ENCODE measurements around the gene TRPM3. TPM values are rescaled to one million over a fixed set of nuclear protein-coding genes. Genes with fewer than 3 reads are reported as not detected.

TRPM3 gene
- not detected for polyA plus RNA-seq

DNA sequence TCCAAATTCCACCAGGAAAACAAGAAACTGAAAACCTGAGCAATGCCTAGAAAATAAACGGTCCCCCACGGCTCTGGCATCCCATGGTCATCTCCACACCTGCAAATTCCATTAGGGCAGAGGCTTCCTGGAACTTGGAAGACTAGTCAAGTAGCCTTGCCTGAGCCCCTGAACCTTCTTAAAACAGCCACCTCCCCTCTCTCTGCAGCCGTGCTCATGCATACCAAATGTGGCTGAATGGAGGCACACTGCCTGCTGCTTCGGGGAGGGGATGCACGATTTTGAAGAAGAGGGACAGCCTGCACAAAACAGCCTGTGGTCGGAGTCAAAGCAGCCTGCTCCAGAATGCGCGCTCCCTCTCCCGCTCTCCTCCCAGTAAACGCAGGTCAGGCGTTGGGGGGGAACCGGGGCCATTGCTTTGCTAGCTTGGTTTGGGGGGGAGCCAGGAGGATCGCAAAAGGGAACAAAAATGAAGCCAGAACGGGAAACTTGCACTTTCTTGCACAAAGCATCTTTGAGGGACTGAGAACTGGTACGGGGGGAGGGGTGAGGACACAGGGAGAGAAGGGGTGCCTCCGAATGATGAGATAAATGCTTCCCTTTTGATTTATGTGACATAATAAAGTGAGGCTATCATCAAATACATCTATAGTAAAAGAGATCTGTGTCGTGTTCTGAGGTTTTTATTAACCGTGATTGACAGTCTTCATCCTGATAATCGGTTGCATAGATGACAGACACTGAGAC, at the start of gene TRPM3:
Gene TRPM3 (minus strand): TSS at position 347 of the 747 bp plus-strand sequence. CDS start 267 bp downstream, at position 80.
- H3K4me3 Mint-ChIP-seq, result no peak within 1 kb of the TSS
- H3K4me1 Mint-ChIP-seq, result no peaks in the 10 kb centered on the region
- H3K36me3 Mint-ChIP-seq, result peaks cover 0 to 3% (median 0%) of the 10 kb centered on the region in 3 donors
- H3K27me3 Mint-ChIP-seq (ENCODE audit: low read depth in 3 of 3), result peaks cover 0 to 5% (median 5%) of the 10 kb centered on the region in 3 donors
- H3K9me3 Mint-ChIP-seq, result peaks cover 0 to 2% (median 0%) of the 10 kb centered on the region in 6 donors
- DNase-seq, result no peak
- no peak within 1 kb of the TSS for H3K27ac Mint-ChIP-seq

DNA sequence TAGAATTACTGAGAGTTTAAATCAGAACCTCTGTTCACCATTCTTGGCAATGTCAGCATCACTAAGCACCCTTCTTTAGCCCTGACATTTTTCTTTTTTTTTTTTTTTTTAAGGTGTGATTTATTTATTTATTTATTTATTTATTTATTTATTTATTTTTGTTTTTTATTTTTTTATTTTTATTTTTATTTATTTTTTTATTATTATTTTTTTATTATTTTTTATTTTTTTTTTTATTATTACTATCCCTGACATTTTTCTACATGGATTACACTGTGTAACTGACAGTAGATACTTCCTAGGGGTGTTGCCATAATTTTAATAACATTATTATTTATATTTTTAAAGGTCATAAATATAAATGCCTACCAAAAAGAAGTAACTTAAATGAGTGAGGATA, 47.0 kb upstream of the TRPM3 start:
- no peak overlapping the region for H3K27ac Mint-ChIP-seq
- no peak for DNase-seq
- H3K4me3 Mint-ChIP-seq, result no peak overlapping the region
- H3K9me3 Mint-ChIP-seq, result peaks cover 0 to 13% (median 5%) of the 10 kb centered on the region in 6 donors
- H3K27me3 Mint-ChIP-seq (ENCODE audit: low read depth in 3 of 3), result peaks cover 0 to 5% (median 0%) of the 10 kb centered on the region in 3 donors
- H3K36me3 Mint-ChIP-seq, result no peaks in the 10 kb centered on the region
- H3K4me1 Mint-ChIP-seq, result no peaks in the 10 kb centered on the region

DNA sequence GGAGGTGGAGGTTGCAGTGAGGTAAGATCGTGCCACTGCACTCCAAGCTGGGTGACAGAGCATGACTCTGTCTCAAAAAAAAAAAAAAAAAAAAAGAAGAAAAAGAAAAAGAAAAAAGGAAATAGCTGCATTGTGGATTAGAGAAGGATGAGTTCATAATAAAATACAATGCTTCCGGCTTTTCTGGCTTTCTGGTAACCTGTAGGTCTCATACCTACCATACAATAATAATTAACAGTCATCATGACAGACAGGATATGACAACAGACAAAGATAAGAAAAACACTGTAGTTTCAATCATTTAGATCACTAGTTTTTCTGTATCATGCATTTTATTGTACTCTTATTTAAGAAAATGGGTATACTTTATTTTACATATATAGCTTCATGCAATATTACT, 40.7 kb upstream of the TRPM3 start:
- Mint-ChIP-seq H3K36me3 (no peaks in the 10 kb centered on the region), H3K27ac (no peak overlapping the region), H3K4me1 (no peaks in the 10 kb centered on the region), H3K9me3 (peaks cover 0 to 4% (median 0%) of the 10 kb centered on the region in 6 donors), H3K27me3 (ENCODE audit: low read depth in 3 of 3) (no peaks in the 10 kb centered on the region), H3K4me3 (no peak overlapping the region)
- DNase-seq, result no peak

DNA sequence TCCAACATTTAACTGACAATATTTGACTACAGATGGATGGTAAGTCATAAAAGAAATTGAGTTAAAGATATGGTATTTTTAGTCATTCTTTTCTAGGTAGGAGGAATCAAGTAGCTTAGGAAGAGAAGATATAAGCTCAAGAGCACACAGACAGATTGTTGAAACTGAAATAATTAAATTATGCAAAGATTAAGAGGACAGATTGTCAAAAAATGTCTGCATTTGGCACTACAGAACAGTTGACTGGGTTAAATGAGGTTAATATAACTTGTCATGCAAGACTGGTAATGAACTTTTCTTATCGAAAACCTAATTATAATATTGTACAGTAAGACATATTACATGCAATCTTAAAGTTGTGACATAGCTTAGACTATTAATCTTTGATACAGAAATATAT, 36.3 kb upstream of the TRPM3 start:
- DNase-seq, result no peak
- H3K36me3 Mint-ChIP-seq, result no peaks in the 10 kb centered on the region
- H3K4me3 Mint-ChIP-seq, result no peak overlapping the region
- no peaks in the 10 kb centered on the region for H3K4me1 Mint-ChIP-seq
- no peaks in the 10 kb centered on the region for H3K27me3 Mint-ChIP-seq (ENCODE audit: low read depth in 3 of 3)
- H3K27ac Mint-ChIP-seq, result no peak overlapping the region
- peaks cover 0 to 4% (median 0%) of the 10 kb centered on the region in 6 donors for H3K9me3 Mint-ChIP-seq

DNA sequence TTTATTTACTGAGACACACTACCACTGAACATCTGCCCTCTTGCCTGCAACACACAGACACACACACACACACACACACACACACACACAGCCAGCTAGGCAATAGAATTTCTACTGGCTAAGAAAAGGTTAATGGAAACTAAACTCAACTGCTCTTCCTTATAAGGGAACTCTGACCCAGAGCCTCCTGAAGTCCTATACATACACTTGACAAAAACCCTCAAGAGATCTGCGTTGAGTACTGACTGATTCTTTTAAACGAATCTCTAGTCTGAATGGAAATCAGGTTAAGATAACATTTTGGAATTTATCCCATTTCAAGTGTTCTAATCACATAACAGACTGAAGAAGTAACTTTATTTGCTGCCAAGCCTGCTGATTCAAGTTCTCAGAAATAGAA, 25.9 kb upstream of the TRPM3 start:
- DNase-seq, result no peak
- H3K4me1 Mint-ChIP-seq, result no peaks in the 10 kb centered on the region
- H3K27me3 Mint-ChIP-seq (ENCODE audit: low read depth in 3 of 3), result peaks cover 0 to 2% (median 0%) of the 10 kb centered on the region in 3 donors
- no peaks in the 10 kb centered on the region for H3K36me3 Mint-ChIP-seq
- H3K27ac Mint-ChIP-seq, result no peak overlapping the region
- no peak overlapping the region for H3K4me3 Mint-ChIP-seq
- H3K9me3 Mint-ChIP-seq, result peaks cover 0 to 21% (median 3%) of the 10 kb centered on the region in 6 donors

DNA sequence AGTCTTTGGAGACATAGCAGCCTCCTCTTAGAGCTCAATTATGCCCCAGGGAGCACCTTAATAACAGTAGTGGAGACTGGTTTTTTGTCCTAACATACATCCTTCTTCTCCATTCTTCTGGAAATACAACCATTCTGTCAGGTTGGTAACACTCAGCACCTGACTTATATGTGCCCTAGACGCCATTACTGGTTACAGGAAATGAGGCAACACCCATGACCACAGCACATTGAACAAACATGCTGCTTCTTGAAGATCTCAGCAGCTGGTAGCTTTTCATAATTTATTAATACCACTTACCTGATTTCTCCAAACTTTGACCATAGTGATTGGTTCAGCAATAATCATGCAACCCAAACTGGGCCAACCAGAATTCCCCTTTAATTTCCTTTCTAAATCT, 25.1 kb upstream of the TRPM3 start:
- Mint-ChIP-seq H3K27me3 (ENCODE audit: low read depth in 3 of 3) (peaks cover 0 to 2% (median 0%) of the 10 kb centered on the region in 3 donors), H3K4me3 (no peak overlapping the region), H3K36me3 (no peaks in the 10 kb centered on the region), H3K4me1 (no peaks in the 10 kb centered on the region), H3K27ac (no peak overlapping the region), H3K9me3 (peaks cover 0 to 21% (median 3%) of the 10 kb centered on the region in 6 donors)
- DNase-seq, result no peak

DNA sequence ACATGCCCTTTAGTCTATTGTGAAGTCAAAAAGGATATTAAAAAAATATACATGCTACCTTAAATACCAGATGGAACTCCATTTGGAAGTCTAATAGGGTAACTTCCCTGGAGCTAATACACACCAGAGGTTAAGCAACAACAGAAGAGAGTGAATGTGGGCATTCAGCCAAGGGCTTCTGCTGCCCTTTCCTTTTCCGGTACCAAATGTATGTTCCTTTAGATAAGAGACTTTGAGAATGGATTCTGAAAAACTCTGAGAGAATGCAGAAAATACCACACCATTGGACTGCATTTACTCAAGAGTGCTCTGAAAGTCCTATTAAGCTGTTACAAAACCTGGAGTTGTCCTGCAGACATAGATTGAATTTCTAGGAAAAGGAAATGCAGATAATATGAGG, 23.8 kb upstream of the TRPM3 start:
- no peak for DNase-seq
- H3K27me3 Mint-ChIP-seq (ENCODE audit: low read depth in 3 of 3), result peaks cover 0 to 2% (median 0%) of the 10 kb centered on the region in 3 donors
- no peaks in the 10 kb centered on the region for H3K36me3 Mint-ChIP-seq
- no peak overlapping the region for H3K4me3 Mint-ChIP-seq
- no peaks in the 10 kb centered on the region for H3K4me1 Mint-ChIP-seq
- peaks cover 0 to 17% (median 3%) of the 10 kb centered on the region in 6 donors for H3K9me3 Mint-ChIP-seq
- H3K27ac Mint-ChIP-seq, result no peak overlapping the region

DNA sequence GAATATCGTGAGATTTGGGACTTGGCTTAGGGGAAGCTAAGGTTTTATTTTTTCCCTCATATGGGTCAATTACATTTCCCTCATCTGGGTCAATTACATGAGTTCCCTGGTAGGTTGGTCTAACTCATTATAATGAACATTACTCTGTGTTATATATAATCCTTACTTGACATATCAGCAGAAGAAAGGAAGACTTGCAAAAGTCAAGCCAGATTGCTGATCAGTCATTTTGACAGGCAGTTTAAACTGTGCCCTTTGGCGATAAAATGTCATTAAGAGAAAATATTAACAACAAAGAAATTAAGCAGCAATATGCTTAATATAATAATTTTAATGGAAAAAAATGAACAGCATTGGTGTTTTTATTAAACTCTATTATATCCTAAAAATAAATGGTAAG, 23.1 kb upstream of the TRPM3 start:
- H3K36me3 Mint-ChIP-seq, result no peaks in the 10 kb centered on the region
- H3K4me3 Mint-ChIP-seq, result no peak overlapping the region
- no peak overlapping the region for H3K27ac Mint-ChIP-seq
- H3K4me1 Mint-ChIP-seq, result no peaks in the 10 kb centered on the region
- no peak for DNase-seq
- peaks cover 0 to 2% (median 0%) of the 10 kb centered on the region in 3 donors for H3K27me3 Mint-ChIP-seq (ENCODE audit: low read depth in 3 of 3)
- peaks cover 0 to 15% (median 3%) of the 10 kb centered on the region in 6 donors for H3K9me3 Mint-ChIP-seq

DNA sequence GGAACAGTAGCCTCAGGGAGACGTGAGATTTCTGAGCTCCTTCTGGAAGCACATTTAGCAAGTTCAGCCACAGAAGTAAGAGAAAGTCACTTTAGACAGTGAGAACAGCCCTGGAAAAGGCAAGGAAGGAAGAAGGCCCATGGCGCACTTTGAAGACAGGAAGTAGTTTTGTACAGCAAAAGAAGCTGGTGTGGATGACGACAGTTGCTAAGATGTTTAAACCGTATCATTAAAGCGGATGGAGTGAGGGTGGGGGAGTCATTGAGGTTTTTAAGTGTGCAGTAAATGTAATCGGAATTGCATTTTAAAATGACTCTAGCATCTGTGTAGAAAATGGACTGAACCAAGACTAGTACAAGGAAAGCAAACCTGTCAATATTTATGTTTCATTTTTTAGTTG, 15.3 kb upstream of the TRPM3 start:
- peaks cover 0 to 6% (median 0%) of the 10 kb centered on the region in 6 donors for H3K9me3 Mint-ChIP-seq
- H3K4me3 Mint-ChIP-seq, result no peak overlapping the region
- DNase-seq, result no peak
- no peaks in the 10 kb centered on the region for H3K4me1 Mint-ChIP-seq
- no peak overlapping the region for H3K27ac Mint-ChIP-seq
- peaks cover 0 to 3% (median 2%) of the 10 kb centered on the region in 3 donors for H3K27me3 Mint-ChIP-seq (ENCODE audit: low read depth in 3 of 3)
- H3K36me3 Mint-ChIP-seq, result no peaks in the 10 kb centered on the region

DNA sequence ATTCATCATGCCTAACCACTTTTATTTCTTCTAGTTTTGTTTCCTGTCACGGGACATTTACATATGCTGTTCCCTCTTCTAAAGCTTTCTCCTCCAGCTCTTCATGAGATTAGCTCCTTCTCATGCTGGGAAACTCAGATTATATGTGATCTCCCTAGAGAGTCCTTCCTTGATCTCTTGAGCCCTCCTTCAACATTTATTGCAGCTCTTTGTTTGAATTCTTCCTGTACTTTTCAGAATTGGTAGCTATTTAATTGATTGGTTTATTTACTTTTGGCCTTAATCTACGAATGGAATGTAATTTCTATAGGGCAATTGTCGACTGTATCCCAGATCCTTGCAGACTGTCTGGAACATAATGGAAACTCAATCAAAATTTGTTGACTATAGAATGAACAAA, 9.7 kb upstream of the TRPM3 start:
- H3K36me3 Mint-ChIP-seq, result no peaks in the 10 kb centered on the region
- no peak overlapping the region for H3K4me3 Mint-ChIP-seq
- DNase-seq, result no peak
- peaks cover 0 to 2% (median 0%) of the 10 kb centered on the region in 6 donors for H3K9me3 Mint-ChIP-seq
- no peak overlapping the region for H3K27ac Mint-ChIP-seq
- peaks cover 0 to 3% (median 0%) of the 10 kb centered on the region in 3 donors for H3K27me3 Mint-ChIP-seq (ENCODE audit: low read depth in 3 of 3)
- H3K4me1 Mint-ChIP-seq, result no peaks in the 10 kb centered on the region

DNA sequence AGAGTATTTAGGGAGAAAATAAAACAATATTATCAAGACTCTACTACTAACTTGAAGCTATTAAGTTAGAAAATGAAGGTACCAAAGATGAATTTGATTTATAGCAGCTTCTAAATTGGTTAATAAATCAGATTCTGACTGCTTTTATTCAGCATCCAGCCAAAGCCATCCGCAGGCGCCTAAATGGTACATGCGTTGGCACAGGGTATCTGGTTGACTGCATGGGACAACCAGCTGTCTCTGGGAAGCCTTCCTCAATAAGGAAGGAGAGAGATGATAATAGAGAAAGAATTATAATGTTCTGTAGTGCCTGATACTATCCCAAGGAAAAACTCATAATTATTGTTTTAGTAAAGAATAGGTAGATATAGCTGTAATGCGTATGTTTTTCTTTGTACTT, 9.1 kb upstream of the TRPM3 start:
- DNase-seq, result no peak
- H3K9me3 Mint-ChIP-seq, result peaks cover 0 to 2% (median 0%) of the 10 kb centered on the region in 6 donors
- H3K4me3 Mint-ChIP-seq, result no peak overlapping the region
- H3K27ac Mint-ChIP-seq, result no peak overlapping the region
- peaks cover 0 to 1% (median 0%) of the 10 kb centered on the region in 3 donors for H3K27me3 Mint-ChIP-seq (ENCODE audit: low read depth in 3 of 3)
- H3K36me3 Mint-ChIP-seq, result no peaks in the 10 kb centered on the region
- H3K4me1 Mint-ChIP-seq, result no peaks in the 10 kb centered on the region

DNA sequence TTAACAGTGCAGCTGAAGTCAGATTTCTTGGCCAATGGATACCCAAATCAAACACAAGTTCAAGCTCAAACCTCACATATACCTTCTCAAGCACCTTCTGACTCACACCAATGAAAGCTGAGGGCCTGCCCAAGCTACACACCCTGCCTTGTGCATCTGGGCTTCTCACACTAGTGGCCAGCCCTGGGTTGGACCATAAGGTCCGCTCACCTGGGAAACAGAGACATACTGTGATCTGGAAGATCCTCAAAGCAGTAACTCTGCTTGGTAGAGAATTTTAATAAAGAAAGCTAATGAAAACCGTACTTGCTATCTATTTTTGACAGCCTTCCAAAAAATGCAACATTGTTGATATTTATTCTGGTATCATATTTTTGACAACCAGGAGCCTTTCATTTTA, 7.4 kb upstream of the TRPM3 start:
- Mint-ChIP-seq H3K4me1 (no peaks in the 10 kb centered on the region), H3K4me3 (no peak overlapping the region), H3K9me3 (peaks cover 0 to under 1% (median 0%) of the 10 kb centered on the region in 6 donors), H3K27me3 (ENCODE audit: low read depth in 3 of 3) (peaks cover 0 to 5% (median 0%) of the 10 kb centered on the region in 3 donors), H3K36me3 (peaks cover 0 to 3% (median 0%) of the 10 kb centered on the region in 3 donors), H3K27ac (no peak overlapping the region)
- no peak for DNase-seq

DNA sequence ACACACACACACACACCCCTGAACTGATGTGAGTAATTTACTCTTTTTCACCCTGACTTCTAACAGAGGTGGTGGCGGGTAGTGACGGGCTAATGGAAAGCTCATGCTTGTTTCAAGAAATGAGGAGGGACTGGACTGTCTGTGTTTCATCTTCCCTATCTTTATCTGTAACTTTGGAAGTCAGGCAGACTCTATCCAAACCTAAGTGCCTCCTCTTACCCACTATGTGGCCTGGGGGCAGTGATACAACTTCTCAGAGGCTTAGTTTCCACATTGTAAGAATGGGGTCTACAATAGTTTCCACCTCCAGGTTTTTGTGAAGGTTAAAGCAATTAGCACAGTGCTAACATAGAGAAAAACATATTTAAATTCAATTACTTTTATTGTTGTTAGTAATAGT, 5.9 kb upstream of the TRPM3 start:
- Mint-ChIP-seq H3K4me3 (no peak overlapping the region), H3K36me3 (peaks cover 0 to 3% (median 0%) of the 10 kb centered on the region in 3 donors), H3K9me3 (no peaks in the 10 kb centered on the region), H3K27me3 (ENCODE audit: low read depth in 3 of 3) (peaks cover 0 to 5% (median under 1%) of the 10 kb centered on the region in 3 donors), H3K4me1 (no peaks in the 10 kb centered on the region), H3K27ac (no peak overlapping the region)
- DNase-seq, result no peak

DNA sequence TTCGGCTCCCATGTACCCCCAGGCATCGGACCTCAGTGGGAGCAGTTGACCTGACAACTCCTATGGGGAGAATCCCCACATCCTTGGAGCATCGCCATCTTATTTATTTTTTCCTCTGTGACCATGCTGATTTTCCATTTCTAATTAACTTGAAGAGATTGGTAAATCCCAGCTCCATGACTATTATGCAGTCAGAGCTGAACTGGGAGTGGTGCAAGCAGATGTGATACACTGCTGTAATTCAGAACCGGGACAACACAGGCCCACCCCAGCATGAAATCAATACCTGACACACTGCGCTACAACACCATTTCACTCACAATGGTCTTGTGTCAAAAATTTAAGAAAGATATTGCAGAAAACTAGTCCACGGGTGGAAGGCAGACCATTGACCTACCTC, 1.0 kb upstream of the TRPM3 start:
- Mint-ChIP-seq H3K36me3 (peaks cover 0 to 3% (median 0%) of the 10 kb centered on the region in 3 donors), H3K27ac (no peak overlapping the region), H3K9me3 (peaks cover 0 to 2% (median 0%) of the 10 kb centered on the region in 6 donors), H3K27me3 (ENCODE audit: low read depth in 3 of 3) (peaks cover 0 to 5% (median 5%) of the 10 kb centered on the region in 3 donors), H3K4me3 (no peak overlapping the region), H3K4me1 (no peaks in the 10 kb centered on the region)
- no peak for DNase-seq

DNA sequence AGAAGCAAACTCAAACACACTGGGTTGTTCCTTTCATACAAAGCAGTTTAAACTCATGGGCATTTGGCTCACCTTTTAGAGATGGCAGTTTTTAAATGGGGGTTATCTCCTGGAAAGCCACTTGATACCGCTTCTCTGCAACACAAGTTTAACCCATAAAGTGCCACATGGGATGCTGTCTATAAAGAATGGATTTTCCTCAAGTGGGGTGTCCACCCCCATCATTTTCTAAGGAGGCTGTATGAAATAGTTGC, 528 bp upstream of the TRPM3 start:
- no peak overlapping the region for H3K27ac Mint-ChIP-seq
- H3K4me3 Mint-ChIP-seq, result no peak overlapping the region
- no peaks in the 10 kb centered on the region for H3K4me1 Mint-ChIP-seq
- peaks cover 0 to 3% (median 0%) of the 10 kb centered on the region in 3 donors for H3K36me3 Mint-ChIP-seq
- peaks cover 0 to 5% (median 5%) of the 10 kb centered on the region in 3 donors for H3K27me3 Mint-ChIP-seq (ENCODE audit: low read depth in 3 of 3)
- peaks cover 0 to 2% (median 0%) of the 10 kb centered on the region in 6 donors for H3K9me3 Mint-ChIP-seq
- no peak for DNase-seq

All from immature natural killer cell (primary cell).